K562 (cell line): ENCODE results near the gene FHIP1B. TPM values are rescaled to one million over a fixed set of nuclear protein-coding genes. Genes with fewer than 3 reads are reported as not detected.

Source experiments
- ADNP ChIP-seq: fragments of 200-800 bp; sonication (Bioruptor generic); IDR thresholded peaks from 2 replicates; pipeline ENCODE4 v1.6.1; 2016; ENCODE audit warnings: missing genetic modification characterization, missing compliant biosample characterization
- ARID3B ChIP-seq: fragments of 250-450 bp; sonication (Bioruptor Pico); IDR thresholded peaks from 2 replicates; pipeline ENCODE4 v1.4.0; 2020; ENCODE audit warnings: borderline replicate concordance
- BHLHE40 ChIP-seq: IDR thresholded peaks from 2 replicates; pipeline ENCODE4 v1.6.1; 2011; ENCODE audit warnings: low read length, improper control_type of control experiment
- CBFA2T2 ChIP-seq: fragments of 450-650 bp; conservative IDR thresholded peaks from 2 replicates; pipeline ENCODE4 v1.6.1; 2017; ENCODE audit warnings: mild to moderate bottlenecking
- CBFA2T3 ChIP-seq: fragments of 450-650 bp; IDR thresholded peaks from 2 replicates; pipeline ENCODE4 v1.6.1; 2017
- GATA2 ChIP-seq: sonication (generic); formaldehyde crosslinking; IDR thresholded peaks from 2 replicates; pipeline ENCODE4 v1.4.0; 2020; ENCODE audit warnings: mild to moderate bottlenecking, missing genetic modification reagents
- JUND ChIP-seq, 2 experiments: IDR thresholded peaks; 2 replicates in 1 of 2; 3 replicates in 1 of 2; pipeline ENCODE4 v1.6.1; 2011; ENCODE audit warnings: borderline replicate concordance in 2 of 2, low read depth in 2 of 2, low read length in 2 of 2, improper control_type of control experiment in 1 of 2, missing biosample characterization in 1 of 2, missing genetic modification characterization in 1 of 2, missing genetic modification reagents in 1 of 2
- KAT2B ChIP-seq: IDR thresholded peaks from one replicate; pipeline ENCODE4 v1.6.1; 2012; ENCODE audit warnings: low read depth, mild to moderate bottlenecking, control low read depth, inconsistent platforms, low read length, moderate library complexity
- KLF16 ChIP-seq: IDR thresholded peaks from 2 replicates; pipeline ENCODE4 v1.6.1; 2016; ENCODE audit warnings: antibody characterized with exemption
- MTA2 ChIP-seq: fragments of 450-650 bp; IDR thresholded peaks from 2 replicates; pipeline ENCODE4 v1.6.1; 2016; ENCODE audit warnings: low read depth
- NCOR1 ChIP-seq: fragments of 450-650 bp; IDR thresholded peaks from 2 replicates; pipeline ENCODE4 v1.6.1; 2016; ENCODE audit warnings: mild to moderate bottlenecking, moderate library complexity
- PML ChIP-seq: IDR thresholded peaks from 2 replicates; pipeline ENCODE4 v1.6.1; 2012; ENCODE audit warnings: low read length, inconsistent platforms
- ZKSCAN8 ChIP-seq: fragments of 200-800 bp; sonication (Bioruptor generic); IDR thresholded peaks from 2 replicates; pipeline ENCODE4 v1.6.1; 2016; ENCODE audit warnings: missing genetic modification characterization, missing compliant biosample characterization
- ZMIZ1 ChIP-seq, 2 experiments: fragments of 150-350 bp in 1 of 2; IDR thresholded peaks; 2 replicates each; pipeline ENCODE4 v1.6.1; 2012 to 2016; ENCODE audit warnings: low read depth in 2 of 2, low read length in 2 of 2, mild to moderate bottlenecking in 1 of 2, moderate library complexity in 1 of 2
- ZNF175 ChIP-seq: fragments of 200-800 bp; sonication (Bioruptor generic); IDR thresholded peaks from 2 replicates; pipeline ENCODE4 v1.6.1; 2016; ENCODE audit warnings: low read depth, mild to moderate bottlenecking, missing genetic modification characterization, missing compliant biosample characterization
- ZNF584 ChIP-seq: fragments of 200-800 bp; sonication (Bioruptor generic); IDR thresholded peaks from 2 replicates; pipeline ENCODE4 v1.6.1; 2016; ENCODE audit warnings: low read depth, mild to moderate bottlenecking, missing genetic modification characterization, missing compliant biosample characterization
- ZNF639 ChIP-seq, 2 experiments: fragments of 200-800 bp in 1 of 2; sonication (Bioruptor generic) in 1 of 2; sonication (generic) in 1 of 2; formaldehyde crosslinking in 1 of 2; IDR thresholded peaks in 1 of 2; conservative IDR thresholded peaks in 1 of 2; 2 replicates each; pipeline versions ENCODE4 v1.5.0 to v1.6.1; 2016 to 2020; ENCODE audit warnings: missing compliant biosample characterization in 1 of 2, missing genetic modification characterization in 1 of 2, missing genetic modification reagents in 1 of 2
- ZNF76 ChIP-seq: fragments of 250-450 bp; sonication (Bioruptor Pico); IDR thresholded peaks from 2 replicates; pipeline ENCODE4 v1.4.0; 2020; ENCODE audit warnings: mild to moderate bottlenecking, moderate library complexity, borderline replicate concordance
- polyA plus RNA-seq, 8 experiments: library from polyadenylated mRNA; depleted of rRNA in 4 of 8; stranded (reverse) in 5 of 8; unstranded in 3 of 8; fragments of >200 nt; fragmentation: Nextera tagmentation in 2 of 8; fragmentation: Illumina TruSeq in 1 of 8; extraction: Ambion mirVana in 2 of 8; extraction: Trizol in 1 of 8; gene quantifications; 2 replicates each; pipeline versions ENCODE4 v1.2.1 to v1.2.3, GENCODE V29; 2011 to 2014; ENCODE audit warnings: inconsistent platforms in 1 of 8, missing spikeins in 1 of 8
- total RNA-seq, 7 experiments: library from RNA; depleted of rRNA in 6 of 7; stranded (reverse); fragments of >200 nt in 6 of 7; fragmentation: Illumina TruSeq in 2 of 7; extraction: Trizol in 2 of 7; gene quantifications; 2 replicates each; pipeline versions ENCODE4 v1.2.1 to v1.2.3, GENCODE V29; 2011 to 2021; ENCODE audit warnings: low replicate concordance in 1 of 7
- TF ChIP-seq, protein P1 (sequence below): fragments of 200-800 bp; sonication (Bioruptor generic); IDR thresholded peaks from 2 replicates; pipeline ENCODE4 v1.6.1; 2017; ENCODE audit warnings: missing genetic modification characterization, missing compliant biosample characterization

The FHIP1B gene
- total and polyA plus RNA-seq, 9 of the 15 experiments (the other 6 are each of a cell fraction or from before 2014, with no cell fraction given), result 0.94 to 24.7 (median 15.6) TPM

DNA sequence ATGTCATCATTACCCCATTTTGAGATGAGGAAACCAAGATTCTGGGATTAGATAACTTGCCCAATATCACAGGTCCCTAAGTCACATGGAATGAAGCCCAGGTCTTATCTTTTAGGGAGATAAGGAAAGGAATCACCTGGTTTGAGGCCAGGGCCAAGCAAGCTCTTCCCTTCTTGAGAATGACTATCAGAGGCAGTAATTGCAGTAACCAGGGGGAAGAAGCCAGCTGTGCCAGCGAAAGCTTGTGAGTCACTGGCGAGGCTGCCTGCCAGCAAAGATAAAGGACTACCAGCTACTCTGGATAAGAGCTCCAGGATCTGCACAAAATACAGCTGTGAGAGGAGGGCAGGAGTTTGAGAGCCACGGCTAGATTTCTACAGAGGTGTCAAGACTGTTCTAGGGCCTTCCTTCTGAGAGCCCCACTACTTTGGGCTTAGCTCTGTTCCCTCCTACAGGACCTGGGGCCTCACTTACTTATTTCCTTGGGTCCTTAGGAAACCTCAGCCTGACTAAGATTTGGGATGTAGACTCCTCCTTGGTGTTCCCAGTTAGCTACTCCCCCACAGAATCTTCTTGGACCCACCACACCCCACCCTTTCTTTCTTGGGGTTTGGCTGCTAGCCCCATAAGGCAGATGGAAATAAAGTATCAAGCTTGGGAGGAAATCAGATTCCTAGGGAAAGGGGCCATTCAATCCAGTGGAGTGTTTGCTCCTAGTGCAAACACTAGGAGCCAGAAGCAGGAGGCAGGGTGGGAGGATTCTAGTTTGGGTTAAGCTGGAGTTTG is 15.5 kb upstream of the FHIP1B start (continued):
- TF ChIP-seq JUND (IDR thresholded peaks at IDR 0.05; ENCODE audit: borderline replicate concordance, low read depth, low read length) (peak; percentile 75), JUND (tag; IDR thresholded peaks at IDR 0.05; ENCODE audit: borderline replicate concordance, low read depth, low read length) (peak; percentile 73; the same call in 2 of the 3 replicates), ZNF76 (CRISPR knock-in tag) (no peak), ARID3B (CRISPR knock-in tag) (no peak), CBFA2T2 (peak; percentile 96), GATA2 (peak; percentile 81), ADNP (tag) (no peak), ZNF175 (CRISPR knock-in tag) (peak; percentile 75), KLF16 (peak; percentile 88), ZMIZ1 (IDR thresholded peaks at IDR 0.05; ENCODE audit: low read depth in 2 of 2, low read length in 2 of 2) (peak in 1 of 2 experiments; percentile 66; a peak in 1 of 4 replicates), ZNF584 (peak; percentile 47; the same call in 1 of the 2 replicates), KAT2B (no peak), MTA2 (peak; percentile 70), PML (peak; percentile 67), ZKSCAN8 (CRISPR knock-in tag) (0 out of 2 replicates have a peak, but pooled peaks have one; percentile 42), CBFA2T3 (peak; percentile 96), NCOR1 (peak; percentile 83), BHLHE40 (0 out of 2 replicates have a peak, but pooled peaks have one; percentile 18), ZNF639 (CRISPR knock-in tag; conservative IDR thresholded peaks at IDR 0.05 in 1 of 2, IDR thresholded peaks at IDR 0.05 in 1 of 2) (peak in 1 of 2 experiments; percentile 85; a peak in 2 of 4 replicates)
- TF ChIP-seq, protein P1, sequence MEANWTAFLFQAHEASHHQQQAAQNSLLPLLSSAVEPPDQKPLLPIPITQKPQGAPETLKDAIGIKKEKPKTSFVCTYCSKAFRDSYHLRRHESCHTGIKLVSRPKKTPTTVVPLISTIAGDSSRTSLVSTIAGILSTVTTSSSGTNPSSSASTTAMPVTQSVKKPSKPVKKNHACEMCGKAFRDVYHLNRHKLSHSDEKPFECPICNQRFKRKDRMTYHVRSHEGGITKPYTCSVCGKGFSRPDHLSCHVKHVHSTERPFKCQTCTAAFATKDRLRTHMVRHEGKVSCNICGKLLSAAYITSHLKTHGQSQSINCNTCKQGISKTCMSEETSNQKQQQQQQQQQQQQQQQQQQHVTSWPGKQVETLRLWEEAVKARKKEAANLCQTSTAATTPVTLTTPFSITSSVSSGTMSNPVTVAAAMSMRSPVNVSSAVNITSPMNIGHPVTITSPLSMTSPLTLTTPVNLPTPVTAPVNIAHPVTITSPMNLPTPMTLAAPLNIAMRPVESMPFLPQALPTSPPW (CRISPR knock-in tag), result peak; percentile 56
